Suprapubic skin (tissue), 4 donors: ENCODE results near the gene ST3GAL4. TPM values are rescaled to one million over a fixed set of nuclear protein-coding genes. Genes with fewer than 3 reads are reported as not detected.

Experiments used
- DNase-seq, 2 donors: peaks; one replicate each; pipeline ENCODE4 v3.0.0-alpha.2; 2019; ENCODE audit warnings: low spot score in 2 of 2
- H3K27ac ChIP-seq: fragments of 200-600 bp; sonication (generic); one replicate; pipeline ENCODE4 v1.5.1; 2019
- H3K27me3 ChIP-seq: fragments of 200-600 bp; sonication (generic); one replicate; pipeline ENCODE4 v1.5.1; 2019
- H3K36me3 ChIP-seq: fragments of 200-600 bp; sonication (generic); one replicate; pipeline ENCODE4 v1.5.1; 2019
- H3K4me1 ChIP-seq: fragments of 200-600 bp; sonication (generic); one replicate; pipeline ENCODE4 v1.5.1; 2019
- H3K4me3 ChIP-seq: fragments of 200-600 bp; sonication (generic); one replicate; pipeline ENCODE4 v1.5.1; 2019; ENCODE audit warnings: mild to moderate bottlenecking
- H3K9me3 ChIP-seq: fragments of 200-600 bp; sonication (generic); one replicate; pipeline ENCODE4 v1.5.1; 2019
- CTCF ChIP-seq, 2 donors: fragments of 200-600 bp in 1 of 2; fragments of 450-650 bp in 1 of 2; sonication (generic) in 1 of 2; IDR thresholded peaks; one replicate each; pipeline ENCODE4 v1.5.1; 2016 to 2019; ENCODE audit warnings: antibody characterized with exemption in 2 of 2, mild to moderate bottlenecking in 1 of 2, moderate library complexity in 1 of 2
- EP300 ChIP-seq: sonication (generic); formaldehyde crosslinking; IDR thresholded peaks from one replicate; pipeline ENCODE4 v1.6.1; 2017; ENCODE audit warnings: antibody characterized with exemption
- POLR2A ChIP-seq, 2 donors: fragments of 450-650 bp; IDR thresholded peaks; one replicate each; pipeline ENCODE4 v1.6.1; 2017; ENCODE audit warnings: antibody characterized with exemption in 2 of 2, mild to moderate bottlenecking in 2 of 2, moderate library complexity in 2 of 2
- POLR2AphosphoS5 ChIP-seq, 3 donors: sonication (generic); formaldehyde crosslinking; IDR thresholded peaks; one replicate each; pipeline ENCODE4 v1.6.1; 2017; ENCODE audit warnings: antibody characterized with exemption in 3 of 3
- WGBS: methylation state at CpG from one replicate; pipeline ENCODE4 v1.1.5; 2018; 5-methylcytosine and 5-hydroxymethylcytosine counted together
- total RNA-seq, 4 donors: library from RNA; depleted of rRNA; stranded (reverse); fragments of >200 nt; gene quantifications; one replicate each; pipeline ENCODE4 v1.1.0, GENCODE V29; 2016

ST3GAL4 gene
- total RNA-seq, 4 donors from 2014 or later: 23.6 to 30.9 (median 26.9) TPM

GRCh38 chr11:126347751-126348668, 7.5 kb upstream of the ST3GAL4 start:
- no peak for TF ChIP-seq POLR2A (IDR thresholded peaks at IDR 0.05)
- TF ChIP-seq POLR2AphosphoS5 (IDR thresholded peaks at IDR 0.05): no peak
- TF ChIP-seq CTCF (IDR thresholded peaks at IDR 0.05): no peak
- no peak for TF ChIP-seq EP300

GRCh38 chr11:126348806-126349582, 6.5 kb upstream of the ST3GAL4 start:
- WGBS: 40% methylated on average over 8 of the region's 8 CpGs
- no peak for TF ChIP-seq POLR2A (IDR thresholded peaks at IDR 0.05)
- no peak for TF ChIP-seq CTCF (IDR thresholded peaks at IDR 0.05)
- no peak for TF ChIP-seq POLR2AphosphoS5 (IDR thresholded peaks at IDR 0.05)
- no peak for TF ChIP-seq EP300
- peak overlapping the region; percentile 3 for H3K27ac ChIP-seq
- H3K27me3 ChIP-seq: no peaks in the 10 kb centered on the region
- peaks cover 16% of the 10 kb centered on the region for H3K36me3 ChIP-seq
- H3K9me3 ChIP-seq: no peaks in the 10 kb centered on the region
- no peak for DNase-seq
- peaks cover 39% of the 10 kb centered on the region for H3K4me1 ChIP-seq
- H3K4me3 ChIP-seq: no peak overlapping the region

More at GRCh38 chr11:126347751-126348668, 7.5 kb upstream of the ST3GAL4 start:
- H3K9me3 ChIP-seq: no peaks in the 10 kb centered on the region
- no peaks in the 10 kb centered on the region for H3K27me3 ChIP-seq
- peaks cover 33% of the 10 kb centered on the region for H3K4me1 ChIP-seq
- peaks cover 26% of the 10 kb centered on the region for H3K36me3 ChIP-seq
- H3K4me3 ChIP-seq: no peak overlapping the region
- H3K27ac ChIP-seq: peak overlapping the region; percentile 25
- DNase-seq: no peak
- WGBS: 81% methylated on average over 10 of the region's 17 CpGs

- Histone ChIP-seq H3K27me3 (no peaks in the 10 kb centered on the region), H3K36me3 (peaks cover 2% of the 10 kb centered on the region), H3K9me3 (no peaks in the 10 kb centered on the region), H3K4me3 (no peak overlapping the region), H3K4me1 (peaks cover 54% of the 10 kb centered on the region), H3K27ac (no peak overlapping the region)
- TF ChIP-seq EP300: no peak
- TF ChIP-seq CTCF (IDR thresholded peaks at IDR 0.05): no peak
- WGBS: 70% methylated on average over 5 of the region's 5 CpGs
- no peak for DNase-seq
Measured at GRCh38 chr11:126350836-126351235, 4.7 kb upstream of the ST3GAL4 start.

- Histone ChIP-seq H3K4me1 (peaks cover 57% of the 10 kb centered on the region), H3K9me3 (no peaks in the 10 kb centered on the region), H3K27me3 (no peaks in the 10 kb centered on the region), H3K36me3 (peaks cover 2% of the 10 kb centered on the region), H3K27ac (no peak overlapping the region), H3K4me3 (no peak overlapping the region)
- 79% methylated on average over 3 of the region's 3 CpGs for WGBS
- TF ChIP-seq EP300: no peak
- no peak for TF ChIP-seq CTCF (IDR thresholded peaks at IDR 0.05)
- DNase-seq: peak in 1 of 2 donors; percentile 48
Measured at GRCh38 chr11:126352163-126352562, 3.3 kb upstream of the ST3GAL4 start.
